Measurements from ENCODE around the gene RNF145. TPM values are rescaled to one million over a fixed set of nuclear protein-coding genes. Genes with fewer than 3 reads are reported as not detected.

RNF145 gene
- total RNA-seq, 1 donor from 2014 or later = 71.3 TPM

GRCh38 chr5:159217236-159217635, 7.9 kb upstream of the RNF145 start:
- DNase-seq = no peak

- DNase-seq = no peak
Observed at GRCh38 chr5:159216454-159216853, 7.1 kb upstream of the RNF145 start.

- DNase-seq = no peak
Observed at GRCh38 chr5:159215886-159216285, 6.5 kb upstream of the RNF145 start.

GRCh38 chr5:159214486-159215271, 5.3 kb upstream of the RNF145 start:
- no peak for DNase-seq

- no peak for DNase-seq
Observed at GRCh38 chr5:159212657-159213462, 3.5 kb upstream of the RNF145 start.

- DNase-seq = no peak
Observed at GRCh38 chr5:159211729-159212174, 2.4 kb upstream of the RNF145 start.

- no peak for DNase-seq
Observed at GRCh38 chr5:159210846-159211245, 1.5 kb upstream of the RNF145 start.

- DNase-seq = no peak
Observed at GRCh38 chr5:159210210-159210661, 883 bp upstream of the RNF145 start.

GRCh38 chr5:159208514-159209437, 577 bp downstream of the RNF145 start:
- DNase-seq = peak; percentile 42

- peak; percentile 80 for DNase-seq
Observed at GRCh38 chr5:159207686-159208513, 1.5 kb downstream of the RNF145 start.

- no peak for DNase-seq
Observed at GRCh38 chr5:159207222-159207685, 2.1 kb downstream of the RNF145 start.

GRCh38 chr5:159206818-159207217, 2.5 kb downstream of the RNF145 start:
- no peak for DNase-seq

GRCh38 chr5:159206368-159206767, 3.0 kb downstream of the RNF145 start:
- no peak for DNase-seq

GRCh38 chr5:159203351-159203750, 6.0 kb downstream of the RNF145 start:
- DNase-seq = no peak

- no peak for DNase-seq
Observed at GRCh38 chr5:159202151-159202550, 7.2 kb downstream of the RNF145 start.

GRCh38 chr5:159199780-159200179, 9.6 kb downstream of the RNF145 start:
- no peak for DNase-seq

- no peak for DNase-seq
Observed at GRCh38 chr5:159199225-159199624, 10.1 kb downstream of the RNF145 start.

- no peak for DNase-seq
Observed at GRCh38 chr5:159198063-159199036, 11.0 kb downstream of the RNF145 start.

GRCh38 chr5:159195775-159196174, 13.6 kb downstream of the RNF145 start:
- no peak for DNase-seq

- DNase-seq = no peak
Observed at GRCh38 chr5:159190170-159190569, 19.2 kb downstream of the RNF145 start.

Measured in dermis blood vessel endothelial cell (primary cell).